GM21423 (cell line): ENCODE data around the gene ULK1.
"Not testable (repeated sequence)": the region's sequence is repeated elsewhere in the genome, so short reads cannot be mapped to it uniquely, and the experiment has no call there.

Experiments
- ATAC-seq: cut with Tn5 transposase; IDR thresholded peaks from one replicate; pipeline ENCODE4 v1.9.1; 2021; ENCODE audit warnings: mild to moderate bottlenecking, moderate library complexity; ENCODE audit not compliant: unreplicated experiment

The ULK1 gene

GRCh38 chr12:131861261-131862083 lies 33.0 kb upstream of the ULK1 start:
- ATAC-seq = no peak

- no peak for ATAC-seq
Measured at GRCh38 chr12:131862084-131862441, 32.4 kb upstream of the ULK1 start.

GRCh38 chr12:131862600-131862993 lies 31.8 kb upstream of the ULK1 start:
- no peak for ATAC-seq

DNA sequence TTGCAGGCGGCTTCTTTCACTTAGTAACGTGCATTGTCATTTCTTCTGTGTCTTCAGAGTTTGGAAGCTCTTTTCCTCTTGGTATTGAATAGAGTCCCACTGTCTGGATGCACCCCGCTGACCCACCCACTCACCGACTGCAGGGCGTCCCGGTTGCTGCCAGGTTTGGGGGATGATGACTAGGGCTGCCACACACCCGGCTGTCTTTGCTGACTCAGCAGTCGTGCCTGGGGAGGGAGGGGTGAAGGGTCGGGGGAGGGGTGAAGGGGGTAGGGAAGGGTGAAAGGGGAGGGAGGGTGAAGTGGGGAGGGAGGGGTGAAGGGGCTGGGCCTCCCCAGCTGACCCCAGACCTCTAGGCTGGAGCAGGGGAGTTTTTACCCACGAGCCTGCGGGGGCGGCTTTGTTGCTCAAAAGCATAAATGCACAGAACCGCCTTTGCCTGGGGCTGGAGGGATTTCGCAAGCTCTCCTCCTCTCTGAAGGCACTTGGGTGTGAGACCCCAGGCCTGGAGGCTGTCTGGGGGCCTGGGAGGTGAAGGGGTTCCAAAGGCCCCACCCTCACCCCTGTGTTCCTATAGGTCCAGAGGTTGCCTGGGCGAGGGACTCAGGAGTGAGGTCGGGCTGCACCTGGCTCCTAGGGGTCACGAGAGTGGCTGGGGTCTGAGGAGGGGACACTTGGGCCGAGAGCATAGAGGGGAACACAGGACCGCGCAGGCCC lies 31.3 kb upstream of the ULK1 start:
- no peak for ATAC-seq

- ATAC-seq = no peak
Measured at GRCh38 chr12:131863711-131864396, 30.6 kb upstream of the ULK1 start.

- ATAC-seq = no peak
Measured at GRCh38 chr12:131864469-131864868, 30.0 kb upstream of the ULK1 start.

DNA sequence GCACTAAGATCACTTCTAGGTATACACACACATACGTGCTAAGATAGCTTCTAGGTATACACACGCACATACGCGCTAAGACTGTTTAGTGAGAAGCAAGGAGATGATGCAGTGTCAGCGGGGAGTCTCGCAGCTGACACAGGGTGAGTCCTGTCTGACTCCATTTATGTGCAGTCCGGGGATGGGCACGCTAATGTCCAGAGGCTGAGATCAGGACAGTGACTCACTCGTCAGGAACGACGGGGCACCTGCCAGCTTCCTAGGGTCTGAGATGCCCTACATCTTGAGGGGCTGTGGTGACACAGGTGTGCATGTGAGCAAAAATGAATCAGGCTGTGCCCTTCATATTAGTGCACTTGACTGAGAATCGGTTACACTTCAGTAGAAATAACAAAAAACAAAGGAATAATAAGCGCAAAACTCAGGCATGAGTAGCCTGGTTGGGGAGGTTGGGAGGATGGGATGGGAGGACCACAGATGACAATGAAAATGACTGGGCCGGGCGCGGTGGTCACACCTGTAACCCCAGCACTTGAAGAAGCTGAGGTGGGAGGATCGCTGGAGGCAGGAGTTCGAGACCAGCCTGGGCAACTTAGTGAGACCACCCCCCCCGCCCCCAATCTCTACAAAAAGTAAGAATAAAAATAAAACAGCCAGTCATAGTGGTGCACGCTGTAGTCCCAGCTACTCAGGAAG lies 29.1 kb upstream of the ULK1 start:
- no peak for ATAC-seq

DNA sequence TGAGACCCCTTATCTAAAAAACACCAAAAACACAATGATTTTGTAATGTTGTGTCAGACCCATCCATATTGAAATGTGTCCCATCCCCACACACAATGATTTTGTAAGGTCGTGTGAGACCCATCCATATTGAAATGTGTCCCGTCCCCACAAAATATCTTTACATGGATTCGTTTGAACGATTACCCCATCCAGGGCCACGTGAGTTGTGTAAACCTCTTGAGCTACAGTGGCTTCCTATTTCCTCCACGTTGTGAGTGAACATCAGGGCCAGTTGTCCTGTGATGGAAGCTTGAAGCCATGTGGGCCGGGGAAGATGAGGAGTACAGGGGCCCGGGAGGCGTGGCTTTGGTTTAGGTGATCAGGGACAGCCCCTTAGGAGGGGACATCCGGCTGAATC lies 27.0 kb upstream of the ULK1 start:
- ATAC-seq = no peak

DNA sequence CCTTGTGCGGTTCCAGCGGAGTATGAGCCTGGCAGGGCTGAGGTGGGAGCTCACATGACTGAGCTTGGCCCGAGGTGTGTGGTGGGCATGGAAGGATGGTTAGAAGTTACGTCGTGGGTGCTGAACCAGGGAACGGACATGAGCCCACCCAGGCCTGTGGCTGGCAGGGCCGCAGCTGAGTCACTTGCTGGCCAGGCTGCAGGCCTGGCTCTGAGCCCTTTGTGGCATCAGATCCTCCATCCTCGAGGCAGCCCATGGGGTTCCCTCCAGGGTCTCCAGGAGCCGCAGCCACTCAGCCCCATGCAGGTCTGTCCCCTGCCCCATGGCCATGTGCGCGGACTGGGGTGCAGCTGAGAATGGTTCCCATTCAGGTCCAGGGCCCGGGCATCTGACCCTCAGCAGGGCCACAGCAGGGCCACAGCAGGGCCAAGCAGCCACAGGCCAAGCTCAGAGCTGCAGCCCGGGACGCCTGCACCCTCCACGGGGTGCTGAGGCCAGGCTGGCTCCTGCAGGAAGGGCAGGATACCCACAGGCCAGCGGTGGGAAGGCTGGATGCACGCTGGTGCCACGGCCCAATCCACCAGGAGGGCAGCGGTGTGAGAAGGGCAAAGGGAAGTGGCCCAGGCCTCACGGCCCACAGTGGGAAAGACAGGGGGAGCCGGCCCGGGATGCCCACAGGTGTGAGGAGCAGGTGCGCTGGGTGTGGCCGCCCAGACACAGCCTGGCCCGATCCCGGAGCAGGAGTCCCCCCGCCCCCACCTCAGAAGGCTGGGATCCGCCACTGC lies 26.3 kb upstream of the ULK1 start:
- no peak for ATAC-seq

DNA sequence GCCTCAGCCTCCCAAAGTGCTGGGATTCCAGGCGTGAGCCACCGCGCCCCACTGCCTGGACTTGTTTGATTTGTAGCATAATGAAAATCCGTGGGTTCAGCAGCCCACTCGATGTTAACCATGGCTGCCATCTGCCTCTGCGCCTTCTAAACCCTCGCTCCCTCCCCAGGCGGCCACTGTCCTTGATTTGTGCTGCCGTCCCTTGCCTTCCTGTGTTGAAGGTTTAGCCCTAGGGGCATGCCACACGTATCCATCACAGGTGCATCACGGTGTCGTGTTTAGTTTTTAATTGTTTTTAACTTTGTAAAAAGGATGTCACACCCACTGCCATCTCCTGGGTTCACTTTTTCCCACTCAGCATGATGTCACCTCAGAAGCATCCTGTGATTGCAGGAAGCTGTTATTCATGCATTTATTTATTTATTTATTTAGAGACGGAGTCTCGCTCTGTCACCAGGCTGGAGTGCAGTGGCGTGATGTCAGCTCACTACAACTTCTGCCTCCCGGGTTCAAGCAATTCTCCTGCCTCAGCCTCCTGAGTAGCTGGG lies 24.5 kb upstream of the ULK1 start:
- ATAC-seq = no peak

DNA sequence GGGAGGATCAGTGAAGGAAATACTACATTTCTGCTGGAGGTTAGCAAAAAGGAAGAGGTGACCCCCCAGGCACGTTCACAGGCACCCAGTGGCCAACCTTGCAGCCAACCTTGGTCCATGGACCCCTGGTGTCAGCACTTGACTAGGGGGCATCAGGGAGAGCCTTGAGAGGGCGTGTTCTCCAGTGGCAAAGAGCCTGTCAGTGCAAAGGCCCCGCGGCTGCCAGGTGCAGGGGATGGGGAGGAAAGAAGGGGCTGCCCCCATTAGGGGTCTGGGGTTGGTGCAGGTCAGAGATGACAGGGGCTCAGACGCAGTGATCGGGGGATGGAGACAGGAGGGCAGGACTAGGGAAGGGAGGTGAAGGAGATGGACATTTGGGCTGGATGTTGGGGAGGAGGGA lies 22.7 kb upstream of the ULK1 start:
- no peak for ATAC-seq

DNA sequence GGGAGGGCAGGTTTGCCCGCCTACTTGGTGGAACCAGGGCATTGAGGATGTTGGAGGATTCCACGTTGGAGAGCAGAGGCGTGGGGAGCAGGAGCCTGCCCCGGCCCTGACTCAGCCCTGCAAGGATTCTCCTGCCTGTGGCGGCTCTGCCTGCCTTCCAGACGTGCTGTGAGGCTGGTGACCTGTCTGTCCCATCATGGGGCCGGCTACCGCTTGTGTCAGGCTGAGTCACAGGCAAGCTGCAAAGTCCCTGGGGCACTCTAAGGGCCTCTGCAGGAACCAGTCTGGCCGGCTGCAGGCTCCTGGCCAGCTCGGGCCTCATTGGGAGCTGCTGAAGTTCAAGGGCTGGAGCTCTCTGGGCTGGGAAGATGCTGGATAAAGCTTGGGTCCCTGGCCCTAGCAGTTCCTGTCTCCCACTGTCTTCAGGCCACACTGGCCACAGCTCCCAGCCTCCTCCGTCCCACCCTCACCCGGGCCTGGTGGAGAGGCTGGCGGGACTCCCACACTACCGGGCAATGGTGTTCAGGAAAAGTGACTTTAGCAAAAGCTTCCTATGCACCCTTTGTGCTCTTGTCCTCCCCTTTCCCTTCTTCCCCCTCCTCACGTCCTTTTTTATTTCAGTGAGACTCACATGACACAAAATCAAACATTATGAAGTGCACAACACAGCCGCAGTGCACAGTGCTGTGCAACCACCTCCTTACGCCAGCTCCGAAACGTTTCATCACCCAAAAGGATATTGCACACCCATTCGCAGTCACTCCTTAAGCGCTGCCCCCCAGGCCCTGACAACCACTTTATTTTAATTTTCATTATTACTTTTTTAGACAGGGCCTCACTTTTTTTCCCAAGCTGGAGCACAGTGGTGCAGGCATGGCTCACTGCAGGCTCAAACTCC lies 22.0 kb upstream of the ULK1 start:
- no peak for ATAC-seq

DNA sequence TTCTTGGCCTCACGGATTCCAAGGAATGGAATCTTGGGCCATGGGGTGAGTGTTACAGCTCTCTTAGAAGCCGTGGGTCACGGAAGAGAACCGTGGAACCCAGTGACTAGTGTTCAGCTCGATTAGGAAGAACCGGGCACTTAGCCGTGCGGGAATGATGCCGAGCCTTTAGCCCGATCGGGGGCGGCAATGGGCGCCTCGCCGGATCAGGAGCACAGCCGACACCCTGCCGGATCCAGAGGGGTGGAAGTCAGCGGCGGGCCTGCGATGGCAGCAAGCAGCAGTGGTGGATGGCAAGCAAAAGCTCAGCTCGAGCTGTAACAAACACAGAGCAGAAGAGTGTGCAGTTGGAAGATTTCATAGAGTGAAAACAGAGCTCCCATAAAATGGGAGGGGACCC lies 21.1 kb upstream of the ULK1 start:
- no peak for ATAC-seq

- ATAC-seq = not testable (repeated sequence)
Measured at GRCh38 chr12:131874972-131875371, 19.4 kb upstream of the ULK1 start.

- ATAC-seq = not testable (repeated sequence)
Measured at GRCh38 chr12:131877216-131877615, 17.2 kb upstream of the ULK1 start.

GRCh38 chr12:131878436-131878835 lies 16.0 kb upstream of the ULK1 start:
- not testable (repeated sequence) for ATAC-seq

DNA sequence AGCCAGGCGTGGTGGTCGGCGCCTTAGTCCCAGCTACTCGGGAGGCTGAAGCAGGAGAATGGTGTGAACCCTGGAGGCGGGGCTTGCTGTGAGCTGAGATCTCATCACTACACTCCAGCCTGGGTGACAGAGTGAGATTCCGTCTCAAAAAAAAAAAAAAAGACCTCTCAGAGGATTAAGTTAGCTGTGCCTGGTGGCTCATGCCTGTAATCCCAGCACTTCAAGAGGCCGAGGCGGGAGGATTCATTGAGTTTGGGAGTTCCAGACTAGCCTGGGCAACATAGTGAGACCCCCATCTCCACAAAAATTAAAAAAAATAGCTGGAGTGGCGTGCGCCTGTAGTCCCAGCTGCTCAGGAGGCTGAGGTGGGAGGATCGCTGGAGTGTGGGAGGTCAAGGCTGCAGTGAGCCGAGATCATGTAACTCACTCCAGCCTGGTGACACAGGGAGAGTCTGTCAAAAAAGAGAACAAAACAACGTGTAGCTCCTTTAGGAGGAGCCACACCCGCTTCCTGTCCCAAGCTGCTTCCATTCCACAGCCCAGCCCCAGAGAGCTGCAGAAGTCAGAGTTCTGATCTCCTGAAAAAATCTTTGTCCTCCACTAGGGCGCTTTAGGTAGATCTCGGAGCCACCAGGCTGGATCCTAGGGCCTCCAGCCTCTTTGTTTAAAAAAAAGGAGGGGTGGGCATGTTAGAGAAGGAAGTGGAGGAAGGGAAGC lies 11.5 kb upstream of the ULK1 start:
- no peak for ATAC-seq

DNA sequence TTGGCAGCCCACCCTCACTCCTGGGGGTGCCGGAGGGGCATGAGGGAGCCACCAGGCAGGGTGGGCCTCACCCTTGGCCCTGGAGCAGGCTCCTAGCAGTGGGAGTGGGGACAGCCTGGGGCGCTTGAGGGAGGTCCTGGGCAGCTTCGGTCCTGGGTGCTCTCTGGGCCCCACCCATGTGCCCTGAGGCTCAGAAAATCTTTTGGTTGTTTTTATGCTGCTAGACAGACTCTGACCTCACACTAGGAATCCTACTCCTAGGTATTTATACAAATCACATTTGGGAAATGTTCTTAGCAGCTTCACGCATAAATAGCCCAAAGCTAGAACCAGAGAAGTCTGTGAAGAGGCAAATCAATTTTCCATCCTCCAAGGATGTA lies 10.9 kb upstream of the ULK1 start:
- no peak for ATAC-seq

DNA sequence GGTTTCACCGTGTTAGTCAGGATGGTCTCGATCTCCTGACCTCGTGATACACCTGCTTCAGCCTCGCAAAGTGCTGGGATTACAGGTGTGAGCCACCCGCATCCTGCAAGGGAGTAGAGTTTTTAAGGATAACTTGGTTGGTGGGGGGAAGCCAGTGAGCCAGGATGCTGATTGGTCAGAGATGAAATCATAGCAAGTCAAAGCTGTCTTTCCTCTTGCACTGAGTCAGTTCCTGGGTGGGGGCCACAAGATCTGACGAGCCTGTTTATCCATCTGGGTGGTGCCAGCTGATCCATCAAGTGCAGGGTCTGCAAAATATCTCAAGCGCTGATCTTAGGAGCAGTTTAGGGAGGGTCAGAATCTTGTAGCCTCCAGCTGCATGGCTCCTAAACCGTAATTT lies 9.3 kb upstream of the ULK1 start:
- ATAC-seq = not testable (repeated sequence)
